HepG2 (cell line): ENCODE results near the gene YBX2. TPM values are rescaled to one million over a fixed set of nuclear protein-coding genes. Genes with fewer than 3 reads are reported as not detected.

Source experiments
- ARNT ChIP-seq: fragments of 450-650 bp; IDR thresholded peaks from 2 replicates; pipeline ENCODE4 v1.6.1; 2017
- CAMTA2 ChIP-seq: sonication (generic); formaldehyde crosslinking; IDR thresholded peaks from 2 replicates; pipeline ENCODE4 v1.4.0; 2020; ENCODE audit warnings: mild to moderate bottlenecking, missing genetic modification reagents, borderline replicate concordance
- CEBPG ChIP-seq: IDR thresholded peaks from 2 replicates; pipeline ENCODE4 v1.6.1; 2016
- ELF1 ChIP-seq: sonication (generic); formaldehyde crosslinking; IDR thresholded peaks from 2 replicates; pipeline ENCODE4 v1.4.0; 2020; ENCODE audit warnings: missing genetic modification reagents
- GFI1 ChIP-seq: sonication (generic); formaldehyde crosslinking; IDR thresholded peaks from 2 replicates; pipeline ENCODE4 v1.5.0; 2020; ENCODE audit warnings: missing genetic modification reagents, mild to moderate bottlenecking, borderline replicate concordance
- GPN1 ChIP-seq: sonication (generic); formaldehyde crosslinking; IDR thresholded peaks from 2 replicates; pipeline ENCODE4 v1.5.1; 2020; ENCODE audit warnings: missing genetic modification reagents, borderline replicate concordance
- JUN ChIP-seq: sonication (generic); formaldehyde crosslinking; IDR thresholded peaks from 2 replicates; pipeline ENCODE4 v1.4.0; 2020; ENCODE audit warnings: mild to moderate bottlenecking, missing genetic modification reagents
- MXD1 ChIP-seq: sonication (generic); formaldehyde crosslinking; IDR thresholded peaks from 2 replicates; pipeline ENCODE4 v1.4.0; 2020; ENCODE audit warnings: mild to moderate bottlenecking, missing genetic modification reagents
- NFRKB ChIP-seq: fragments of 450-650 bp; IDR thresholded peaks from 2 replicates; pipeline ENCODE4 v1.6.1; 2017
- REST ChIP-seq, 2 experiments: IDR thresholded peaks; 2 replicates each; pipeline ENCODE4 v1.6.1; 2011 to 2012; ENCODE audit warnings: low read length in 2 of 2, borderline replicate concordance in 1 of 2, low read depth in 1 of 2, mild to moderate bottlenecking in 1 of 2, moderate library complexity in 1 of 2
- SMARCC2 ChIP-seq: fragments of 450-650 bp; IDR thresholded peaks from 2 replicates; pipeline ENCODE4 v1.6.1; 2017; ENCODE audit warnings: antibody characterized with exemption, mild to moderate bottlenecking
- TAF1 ChIP-seq: sonication (generic); formaldehyde crosslinking; IDR thresholded peaks from 2 replicates; pipeline ENCODE4 v1.4.0; 2020; ENCODE audit warnings: missing genetic modification reagents
- ZBTB14 ChIP-seq: sonication (generic); formaldehyde crosslinking; IDR thresholded peaks from 2 replicates; pipeline ENCODE4 v1.4.0; 2020; ENCODE audit warnings: missing genetic modification reagents
- ZBTB20 ChIP-seq: sonication (generic); formaldehyde crosslinking; IDR thresholded peaks from 2 replicates; pipeline ENCODE4 v1.8.1; 2023; ENCODE audit warnings: missing genetic modification reagents, low read depth, mild to moderate bottlenecking, borderline replicate concordance
- ZKSCAN8 ChIP-seq: IDR thresholded peaks from 2 replicates; pipeline ENCODE4 v1.6.1; 2016; ENCODE audit warnings: borderline replicate concordance, missing genetic modification reagents, missing compliant biosample characterization
- ZMYM2 ChIP-seq: sonication (generic); formaldehyde crosslinking; IDR thresholded peaks from 2 replicates; pipeline ENCODE4 v1.8.0; 2022; ENCODE audit warnings: mild to moderate bottlenecking, missing genetic modification reagents
- ZNF224 ChIP-seq: sonication (generic); formaldehyde crosslinking; IDR thresholded peaks from 2 replicates; pipeline ENCODE4 v1.5.0; 2020; ENCODE audit warnings: mild to moderate bottlenecking, missing genetic modification reagents
- ZNF343 ChIP-seq: sonication (generic); formaldehyde crosslinking; IDR thresholded peaks from 2 replicates; pipeline ENCODE4 v1.4.0; 2020; ENCODE audit warnings: mild to moderate bottlenecking, missing genetic modification reagents
- ZNF563 ChIP-seq: sonication (generic); formaldehyde crosslinking; IDR thresholded peaks from 2 replicates; pipeline ENCODE4 v1.8.0; 2022; ENCODE audit warnings: mild to moderate bottlenecking, moderate library complexity, missing genetic modification reagents
- ZNF569 ChIP-seq: sonication (generic); formaldehyde crosslinking; IDR thresholded peaks from 2 replicates; pipeline ENCODE4 v1.5.0; 2020; ENCODE audit warnings: mild to moderate bottlenecking, missing genetic modification reagents, moderate library complexity, borderline replicate concordance
- ZNF614 ChIP-seq: IDR thresholded peaks from 2 replicates; pipeline ENCODE4 v1.6.1; 2018; ENCODE audit warnings: missing biosample characterization, missing genetic modification reagents, inconsistent platforms, borderline replicate concordance
- ZNF724P ChIP-seq: sonication (generic); formaldehyde crosslinking; IDR thresholded peaks from 2 replicates; pipeline ENCODE4 v1.8.0; 2022; ENCODE audit warnings: missing genetic modification reagents, borderline replicate concordance
- ZNF770 ChIP-seq: sonication (generic); formaldehyde crosslinking; IDR thresholded peaks from 2 replicates; pipeline ENCODE4 v1.5.0; 2020; ENCODE audit warnings: mild to moderate bottlenecking, missing genetic modification reagents
- polyA plus RNA-seq, 8 experiments: library from polyadenylated mRNA; depleted of rRNA in 3 of 8; stranded (reverse) in 7 of 8; unstranded in 1 of 8; fragments of >200 nt; fragmentation: Illumina TruSeq in 4 of 8; extraction: Trizol in 4 of 8; gene quantifications; 2 replicates each; pipeline versions ENCODE4 v1.2.1 to v1.2.3, GENCODE V29; 2011 to 2016; ENCODE audit warnings: low read depth in 4 of 8, missing spikeins in 1 of 8, mixed read lengths in 1 of 8; ENCODE audit not compliant: insufficient read depth in 1 of 8
- total RNA-seq, 5 experiments: library from RNA; depleted of rRNA; stranded (reverse); fragments of >200 nt; fragmentation: Illumina TruSeq; extraction: Trizol; gene quantifications; 2 replicates each; pipeline ENCODE4 v1.2.3, GENCODE V29; 2016; ENCODE audit warnings: low read depth in 1 of 5

YBX2 gene
- total and polyA plus RNA-seq, 2 of the 13 experiments (the other 11 are each of a cell fraction or from before 2014, with no cell fraction given) = 0.12 to 0.22 TPM

DNA sequence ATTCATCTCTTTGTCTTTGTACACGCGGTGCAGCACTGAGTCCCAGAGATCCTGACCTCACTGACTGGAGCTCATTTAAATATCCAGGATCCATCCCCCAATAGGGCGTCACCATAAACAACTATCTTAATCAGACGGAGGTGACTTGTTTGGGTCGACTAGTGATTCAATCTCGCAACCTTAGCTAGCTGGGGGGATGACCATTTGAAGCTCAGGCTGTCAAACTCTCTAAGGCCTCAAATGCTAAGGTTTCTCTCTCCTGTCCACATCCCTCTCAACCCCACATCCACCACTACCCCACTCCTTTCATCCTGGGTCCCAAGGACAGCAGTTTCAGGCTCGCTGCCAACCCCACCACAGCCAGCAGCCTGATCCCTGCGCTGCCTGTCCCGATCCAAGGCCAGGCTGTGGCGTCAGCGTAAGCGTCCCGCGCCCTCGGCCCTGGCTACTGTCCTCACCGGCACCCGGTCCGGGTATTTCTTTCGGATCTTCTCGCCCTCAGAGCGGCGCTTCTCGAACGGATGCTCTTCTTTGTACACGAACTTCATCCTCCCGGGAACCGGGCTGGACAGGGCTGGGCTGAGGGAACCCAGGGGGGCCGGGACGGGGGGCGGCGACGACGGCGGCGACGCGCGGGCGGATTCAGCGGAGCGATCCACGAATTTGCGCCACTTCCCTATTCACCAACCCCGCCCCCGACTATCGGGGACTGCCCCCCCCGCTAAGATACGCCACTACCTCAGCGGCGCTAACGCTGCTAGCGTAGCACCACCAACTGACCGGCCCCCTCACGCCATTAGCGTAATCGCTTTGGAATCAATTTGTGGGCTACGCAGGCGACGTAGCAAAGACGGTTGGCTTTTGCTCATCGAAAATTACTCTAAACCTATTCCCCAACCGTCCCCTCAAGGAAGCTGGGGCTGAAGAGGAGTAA is 52.4 kb downstream of the YBX2 start, which contains the start of gene GABARAP (continued):
- TF ChIP-seq ZBTB14 (CRISPR knock-in tag) (no peak), ZNF569 (CRISPR knock-in tag) (peak; percentile 10; the same call in 1 of the 2 replicates), ZNF224 (CRISPR knock-in tag) (no peak; the same call in 1 of the 2 replicates), ZNF724P (CRISPR knock-in tag) (peak; percentile 88; the same call in 1 of the 2 replicates), ZNF343 (CRISPR knock-in tag) (no peak), TAF1 (CRISPR knock-in tag) (peak; percentile 58; the same call in 1 of the 2 replicates), ZNF563 (CRISPR knock-in tag) (peak; percentile 80; the same call in 1 of the 2 replicates), CAMTA2 (CRISPR knock-in tag) (no peak), MXD1 (CRISPR knock-in tag) (peak; percentile 63; the same call in 1 of the 2 replicates), GPN1 (no peak), ELF1 (CRISPR knock-in tag) (peak; percentile 72), ZNF614 (CRISPR knock-in tag) (peak; percentile 38; the same call in 1 of the 2 replicates), CEBPG (CRISPR knock-in tag) (no peak), ZMYM2 (CRISPR knock-in tag) (no peak), ARNT (no peak), NFRKB (no peak), ZNF770 (CRISPR knock-in tag) (no peak), ZKSCAN8 (CRISPR knock-in tag) (no peak), ZBTB20 (CRISPR knock-in tag) (0 out of 2 replicates have a peak, but pooled peaks have one; percentile 54), SMARCC2 (no peak), REST (IDR thresholded peaks at IDR 0.05; ENCODE audit: borderline replicate concordance in 1 of 2, low read depth in 1 of 2, low read length in 2 of 2) (no peak), JUN (CRISPR knock-in tag) (no peak), GFI1 (CRISPR knock-in tag) (no peak)
